HG03139 (cell line): ENCODE results near the gene ERV3-1.
"Not testable (repeated sequence)": the region's sequence is repeated elsewhere in the genome, so short reads cannot be mapped to it uniquely, and the experiment has no call there.

Experiments
- ATAC-seq: cut with Tn5 transposase; IDR thresholded peaks from one replicate; pipeline ENCODE4 v1.9.1; 2021; ENCODE audit not compliant: unreplicated experiment

ERV3-1 gene

DNA sequence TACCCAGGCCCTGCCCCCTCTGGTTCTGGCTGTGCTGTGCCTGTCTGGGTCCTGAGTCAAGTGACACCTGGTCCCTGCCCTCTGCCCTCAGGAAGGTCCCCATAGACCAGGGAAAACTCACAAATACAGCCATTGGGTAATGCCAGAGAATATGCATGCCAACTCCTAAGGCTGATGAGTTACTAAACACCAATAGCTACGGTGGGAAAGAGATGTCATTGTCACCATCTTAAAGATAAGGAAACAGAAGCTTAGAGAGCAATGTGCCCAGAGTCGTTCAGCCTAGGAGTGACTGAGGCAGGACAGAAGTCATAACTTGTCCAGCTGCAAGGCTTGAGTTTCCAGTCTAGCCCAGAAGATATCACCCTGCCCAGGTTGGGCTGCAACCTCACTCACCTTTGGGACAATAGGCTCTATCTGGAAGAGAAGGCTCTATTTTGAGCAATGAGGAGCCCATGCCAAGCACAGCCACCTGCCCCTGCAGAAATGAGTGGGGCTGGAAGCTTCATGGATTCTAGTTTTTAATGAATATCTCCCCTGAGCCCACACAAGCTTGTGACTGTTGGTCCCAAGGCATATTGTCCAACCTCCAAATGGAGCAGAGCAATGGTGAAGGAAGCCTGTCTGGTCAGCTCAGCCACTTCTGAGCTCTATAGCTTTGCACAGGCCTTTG, 60.8 kb downstream of the ERV3-1 start:
- ATAC-seq, result no peak

DNA sequence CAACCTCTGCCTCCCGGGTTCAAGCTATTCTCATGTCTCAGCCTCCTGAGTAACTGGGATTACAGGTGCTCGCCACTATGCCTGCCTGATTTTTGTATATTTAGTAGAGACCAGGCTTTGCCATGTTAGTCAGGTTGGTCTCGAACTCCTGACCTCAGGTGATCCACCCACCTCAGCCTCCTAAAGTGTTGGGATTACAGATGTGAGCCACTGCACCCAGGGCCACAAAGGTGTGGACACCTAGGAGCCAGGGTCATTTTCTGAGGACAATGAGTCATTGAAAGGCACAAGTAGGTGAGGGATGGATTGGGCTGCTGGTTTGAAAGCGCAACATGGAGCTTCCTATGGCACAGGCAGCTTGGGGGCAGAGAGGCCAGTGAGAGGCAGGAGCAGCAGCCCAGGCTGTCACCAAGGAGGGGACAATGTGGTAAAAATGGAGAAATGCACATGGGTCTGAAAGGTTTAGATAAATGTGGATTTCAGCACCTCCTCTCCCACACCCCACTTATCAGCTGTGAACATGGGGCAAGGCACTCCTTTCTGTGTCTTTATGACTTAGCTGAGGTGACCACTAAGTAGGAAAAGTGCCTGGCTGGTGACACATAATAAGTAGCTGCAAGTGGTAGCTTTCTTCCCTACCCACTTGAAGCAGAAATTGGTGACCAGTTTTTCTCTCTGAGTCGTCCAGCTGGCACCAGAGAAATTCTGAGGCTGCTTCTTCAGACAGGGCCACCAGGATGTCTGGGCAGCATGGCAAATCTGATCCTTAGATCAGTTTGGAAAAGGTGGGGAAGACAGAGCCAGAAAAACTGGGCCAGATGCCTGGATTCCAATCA, 61.6 kb downstream of the ERV3-1 start:
- not testable (repeated sequence) for ATAC-seq
